H1 (cell line): ENCODE data around the gene CD63. TPM values are rescaled to one million over a fixed set of nuclear protein-coding genes. Genes with fewer than 3 reads are reported as not detected.

Source experiments
- CTCF ChIA-PET: fragments of 300-600 bp; sonication (Branson Sonifier 250); formaldehyde crosslinking; loops from one replicate; lab custom pipeline; 2021; ENCODE audit not compliant: partially characterized antibody; lab: Charles Lee
- POLR2A ChIA-PET: fragments of 300-600 bp; sonication (Branson Sonifier 250); formaldehyde crosslinking; loops from one replicate; lab custom pipeline; 2021; ENCODE audit warnings: inconsistent platforms; ENCODE audit not compliant: partially characterized antibody; lab: Charles Lee
- DNase-seq, 2 experiments: peaks; one replicate each; pipeline versions ENCODE4 v3.0.0 to v3.0.0-alpha.2; 2010 to 2022; ENCODE audit warnings: low spot score in 2 of 2, low read depth in 1 of 2, mixed read lengths in 1 of 2
- FAIRE-seq: peaks from 2 replicates; lab custom pipeline; 2011; peaks lifted over from hg19 to GRCh38; lab: Jason Lieb, UNC
- H2AFZ ChIP-seq: 2 replicates; pipeline ENCODE4 v1.8.1; 2012; ENCODE audit warnings: low read length, inconsistent platforms
- H2AK5ac ChIP-seq: 2 replicates; pipeline ENCODE4 v1.6.1; 2013; ENCODE audit warnings: low read depth, low read length
- H2BK120ac ChIP-seq: replicated peaks from 2 replicates; pipeline ENCODE3; 2013; ENCODE audit warnings: low read depth, low read length, inconsistent platforms
- H2BK12ac ChIP-seq: 2 replicates; pipeline ENCODE4 v1.6.1; 2013; ENCODE audit warnings: low read depth, low read length
- H2BK15ac ChIP-seq: 2 replicates; pipeline ENCODE4 v1.6.1; 2013; ENCODE audit warnings: low read length
- H2BK20ac ChIP-seq: 2 replicates; pipeline ENCODE4 v1.6.1; 2013; ENCODE audit warnings: low read length
- H2BK5ac ChIP-seq: 2 replicates; pipeline ENCODE4 v1.6.1; 2013; ENCODE audit warnings: low read depth, low read length
- H3K14ac ChIP-seq: 2 replicates; pipeline ENCODE4 v1.6.1; 2013; ENCODE audit warnings: inconsistent platforms; ENCODE audit not compliant: insufficient read length
- H3K18ac ChIP-seq: 2 replicates; pipeline ENCODE4 v1.6.1; 2013; ENCODE audit warnings: low read length; ENCODE audit errors: extremely low read depth
- H3K23ac ChIP-seq: 2 replicates; pipeline ENCODE4 v1.6.1; 2013; ENCODE audit warnings: inconsistent platforms; ENCODE audit not compliant: insufficient read length
- H3K23me2 ChIP-seq: 2 replicates; pipeline ENCODE4 v1.6.1; 2013; ENCODE audit warnings: low read depth, low read length
- H3K27ac ChIP-seq: 2 replicates; pipeline ENCODE4 v1.6.1; 2011; ENCODE audit warnings: low read depth, low read length, inconsistent platforms
- H3K27me3 ChIP-seq, 4 experiments: replicated peaks in 1 of 4; 1 replicate in 1 of 4; 2 replicates in 3 of 4; pipeline versions ENCODE4 v1.6.1 to v1.8.1; 2011 to 2013; ENCODE audit warnings: low read length in 3 of 4, mild to moderate bottlenecking in 3 of 4, inconsistent platforms in 2 of 4, mixed read lengths in 2 of 4, moderate library complexity in 1 of 4; ENCODE audit not compliant: control insufficient read depth in 3 of 4, insufficient read depth in 3 of 4; ENCODE audit errors: extremely low read depth in 1 of 4
- H3K36me3 ChIP-seq, 4 experiments: 2 replicates each; pipeline versions ENCODE4 v1.6.1 to v1.8.1; 2011 to 2013; ENCODE audit warnings: mild to moderate bottlenecking in 4 of 4, low read length in 3 of 4, moderate library complexity in 2 of 4, control low read depth in 1 of 4, inconsistent platforms in 1 of 4; ENCODE audit not compliant: insufficient read depth in 4 of 4, control insufficient read depth in 2 of 4
- H3K4ac ChIP-seq: replicated peaks from 2 replicates; pipeline ENCODE3; 2013; ENCODE audit warnings: low read length, low read depth, mixed read lengths, inconsistent platforms; ENCODE audit not compliant: insufficient read length
- H3K4me1 ChIP-seq, 4 experiments: replicated peaks in 1 of 4; 1 replicate in 1 of 4; 2 replicates in 3 of 4; pipeline versions ENCODE4 v1.6.1 to v1.8.1; 2011 to 2013; ENCODE audit warnings: low read length in 3 of 4, inconsistent platforms in 2 of 4, mixed read lengths in 1 of 4; ENCODE audit not compliant: insufficient read depth in 4 of 4, control insufficient read depth in 3 of 4
- H3K4me2 ChIP-seq, 2 experiments: 2 replicates each; pipeline versions ENCODE4 v1.6.1 to v1.8.1; 2011 to 2013; ENCODE audit warnings: low read depth in 2 of 2, low read length in 2 of 2, control low read depth in 1 of 2, inconsistent platforms in 1 of 2, mild to moderate bottlenecking in 1 of 2; ENCODE audit not compliant: insufficient read depth in 1 of 2
- H3K4me3 ChIP-seq, 4 experiments: fragments of 200-600, 300-600 bp in 1 of 4; sonication (generic), shearing (Covaris generic), sonication (Bioruptor Twin) in 1 of 4; 2 replicates each; pipeline versions ENCODE4 v1.5.1 to v1.8.1; 2011 to 2016; ENCODE audit warnings: low read length in 4 of 4, low read depth in 3 of 4, control low read depth in 2 of 4, inconsistent platforms in 2 of 4, mild to moderate bottlenecking in 2 of 4, mixed read lengths in 1 of 4, moderate library complexity in 1 of 4; ENCODE audit not compliant: insufficient read depth in 2 of 4; ENCODE audit errors: extremely low read depth in 1 of 4
- H3K56ac ChIP-seq: replicated peaks from 2 replicates; pipeline ENCODE3; 2013; ENCODE audit warnings: low read depth, mild to moderate bottlenecking, mixed read lengths, low read length, inconsistent platforms; ENCODE audit not compliant: insufficient read length
- H3K79me1 ChIP-seq: 2 replicates; pipeline ENCODE4 v1.6.1; 2013; ENCODE audit warnings: low read depth, low read length, control low read depth
- H3K79me2 ChIP-seq, 2 experiments: 2 replicates each; pipeline versions ENCODE4 v1.6.1 to v1.8.1; 2012 to 2013; ENCODE audit warnings: low read length in 2 of 2, mild to moderate bottlenecking in 2 of 2, inconsistent platforms in 1 of 2; ENCODE audit not compliant: insufficient read depth in 2 of 2, control insufficient read depth in 1 of 2
- H3K9ac ChIP-seq, 4 experiments: replicated peaks in 1 of 4; 1 replicate in 1 of 4; 2 replicates in 3 of 4; pipeline versions ENCODE4 v1.6.1 to v1.8.1; 2011 to 2013; ENCODE audit warnings: low read depth in 3 of 4, low read length in 3 of 4, control low read depth in 2 of 4, mild to moderate bottlenecking in 2 of 4, moderate library complexity in 2 of 4, inconsistent platforms in 1 of 4; ENCODE audit errors: extremely low read depth in 1 of 4
- H3K9me3 ChIP-seq, 2 experiments: 2 replicates each; pipeline versions ENCODE4 v1.6.1 to v1.8.1; 2012 to 2013; ENCODE audit warnings: mild to moderate bottlenecking in 2 of 2, moderate library complexity in 2 of 2, control low read depth in 1 of 2, inconsistent platforms in 1 of 2, low read depth in 1 of 2, low read length in 1 of 2, mixed read lengths in 1 of 2; ENCODE audit not compliant: insufficient read depth in 2 of 2
- H4K20me1 ChIP-seq, 2 experiments: replicated peaks in 1 of 2; 2 replicates each; pipeline versions ENCODE3 to v1.8.1; 2011 to 2013; ENCODE audit warnings: inconsistent platforms in 2 of 2, low read length in 2 of 2, mild to moderate bottlenecking in 1 of 2; ENCODE audit not compliant: insufficient read depth in 2 of 2, control insufficient read depth in 1 of 2
- H4K5ac ChIP-seq: 2 replicates; pipeline ENCODE4 v1.6.1; 2013; ENCODE audit warnings: low read length, low read depth, mixed read lengths, inconsistent platforms; ENCODE audit not compliant: insufficient read length
- H4K8ac ChIP-seq: 2 replicates; pipeline ENCODE4 v1.8.0; 2013; ENCODE audit warnings: mild to moderate bottlenecking, moderate library complexity, low read length, inconsistent platforms; ENCODE audit not compliant: insufficient read depth; ENCODE audit errors: extremely low read depth
- H4K91ac ChIP-seq: replicated peaks from 2 replicates; pipeline ENCODE3; 2013; ENCODE audit warnings: low read length, mixed read lengths, inconsistent platforms; ENCODE audit not compliant: insufficient read length
- ATF3 ChIP-seq: IDR thresholded peaks from 2 replicates; pipeline ENCODE4 v1.6.1; 2011; ENCODE audit warnings: low read depth, mild to moderate bottlenecking, low read length; ENCODE audit not compliant: insufficient read depth
- CHD1 ChIP-seq: IDR thresholded peaks from 2 replicates; pipeline ENCODE4 v1.6.1; 2012; ENCODE audit warnings: low read depth, low read length, improper control_type of control experiment
- EP300 ChIP-seq, 2 experiments: IDR thresholded peaks; 1 replicate in 1 of 2; 2 replicates in 1 of 2; pipeline ENCODE4 v1.6.1; 2011 to 2012; ENCODE audit warnings: low read depth in 2 of 2, low read length in 2 of 2, mild to moderate bottlenecking in 2 of 2, borderline replicate concordance in 1 of 2, inconsistent platforms in 1 of 2, moderate library complexity in 1 of 2
- KDM5A ChIP-seq: fragments of 200-600 bp; IDR thresholded peaks from 2 replicates; pipeline ENCODE4 v1.7.1; 2012; ENCODE audit warnings: mild to moderate bottlenecking, low read length, inconsistent platforms, mixed read lengths
- MAFK ChIP-seq: IDR thresholded peaks from 2 replicates; pipeline ENCODE4 v1.6.1; 2012; ENCODE audit warnings: low read depth, mild to moderate bottlenecking, improper control_type of control experiment, low read length
- NANOG ChIP-seq: IDR thresholded peaks from 2 replicates; pipeline ENCODE4 v1.6.1; 2011; ENCODE audit warnings: low read length, low read depth, mild to moderate bottlenecking, inconsistent platforms; ENCODE audit not compliant: insufficient read depth, poor library complexity, severe bottlenecking
- RAD21 ChIP-seq, 2 experiments: IDR thresholded peaks in 1 of 2; conservative IDR thresholded peaks in 1 of 2; 2 replicates each; pipeline ENCODE4 v1.6.1; 2011; ENCODE audit warnings: low read depth in 2 of 2, low read length in 2 of 2, improper control_type of control experiment in 1 of 2, inconsistent platforms in 1 of 2, mild to moderate bottlenecking in 1 of 2, moderate library complexity in 1 of 2
- SIRT6 ChIP-seq: IDR thresholded peaks from one replicate; pipeline ENCODE4 v1.7.1; 2012; ENCODE audit warnings: low read length, inconsistent platforms
- SP1 ChIP-seq: IDR thresholded peaks from 2 replicates; pipeline ENCODE4 v1.6.1; 2011; ENCODE audit warnings: low read depth, low read length
- TAF7 ChIP-seq: optimal IDR thresholded peaks from 2 replicates; pipeline ENCODE3; 2011; ENCODE audit warnings: low read depth, mild to moderate bottlenecking, inconsistent platforms, low read length, moderate library complexity, borderline replicate concordance
- TEAD4 ChIP-seq: IDR thresholded peaks from 2 replicates; pipeline ENCODE4 v1.6.1; 2012; ENCODE audit warnings: low read depth, low read length, inconsistent platforms, mixed read lengths
- WGBS, 2 experiments: shearing (Covaris generic) in 1 of 2; methylation state at CpG; one replicate each; pipeline versions ENCODE4 v1.1.6 to v1.1.7; 2013 to 2015; ENCODE audit warnings: low lambda C conversion rate in 2 of 2, mixed read lengths in 2 of 2, inconsistent platforms in 1 of 2, low coverage in 1 of 2, missing lambda C conversion rate in 1 of 2; ENCODE audit not compliant: insufficient replicate concordance in 2 of 2, insufficient coverage in 1 of 2, insufficient read length in 1 of 2; ENCODE audit errors: extremely low coverage in 1 of 2, missing lambda C conversion rate in 1 of 2; 5-methylcytosine and 5-hydroxymethylcytosine counted together
- polyA plus RNA-seq, 7 experiments: library from polyadenylated mRNA; depleted of rRNA in 3 of 7; stranded (reverse) in 5 of 7; unstranded in 2 of 7; fragments of >200 nt in 5 of 7; fragments of 200-250 nt in 2 of 7; gene quantifications; 1 replicate in 5 of 7; 2 replicates in 1 of 7; 4 replicates in 1 of 7; pipeline versions ENCODE4 v1.2.1 to v1.2.3, GENCODE V29; 2011 to 2013; ENCODE audit warnings: missing spikeins in 2 of 7, mixed read lengths in 2 of 7
- total RNA-seq: library from RNA; stranded (reverse); fragmentation: NEBNext Ultra II Directional; extraction: Animal tissue kit (Norgen Biotek cat#: 25700); gene quantifications from 2 replicates; pipeline ENCODE4 v1.2.1, GENCODE V29; 2021

Gene CD63
- total and polyA plus RNA-seq, 2 of the 8 experiments (the other 6 are each of a cell fraction or from before 2014, with no cell fraction given), result 440 to 526 TPM

DNA sequence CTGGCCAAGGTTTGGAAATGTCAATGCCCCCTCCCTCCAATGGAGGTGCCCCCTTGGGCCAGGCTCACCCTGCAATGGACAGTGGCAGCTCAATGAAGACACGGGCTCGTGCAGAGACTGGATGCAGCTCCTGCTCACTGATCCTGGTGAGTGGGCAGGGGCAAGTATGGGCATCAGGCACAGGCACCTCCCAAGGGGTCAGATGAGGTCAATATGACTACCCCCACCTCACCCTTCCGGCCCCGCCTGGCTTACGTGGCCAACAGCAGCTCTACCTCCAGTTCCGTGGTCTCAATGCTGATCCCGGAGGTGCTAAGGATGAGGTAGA, 34.7 kb downstream of the CD63 start:
- Histone ChIP-seq H2BK5ac (no peak overlapping the region), H3K4ac (no peak overlapping the region), H2BK20ac (no peak overlapping the region), H3K4me2 (no peak overlapping the region), H3K27ac (no peak overlapping the region), H3K23ac (no peak overlapping the region), H3K14ac (no peak overlapping the region), H2BK120ac (no peak overlapping the region), H2AFZ (no peak overlapping the region), H3K9me3 (no peaks in the 10 kb centered on the region), H3K18ac (no peak overlapping the region), H3K4me3 (no peak overlapping the region), H2AK5ac (no peak overlapping the region), H4K20me1 (peaks cover 0 to 2% of the 10 kb centered on the region in 2 experiments), H3K79me1 (no peaks in the 10 kb centered on the region; the same call in 1 of the 2 replicates), H2BK12ac (no peak overlapping the region), H3K4me1 (no peaks in the 10 kb centered on the region), H3K27me3 (no peaks in the 10 kb centered on the region), H3K79me2 (no peaks in the 10 kb centered on the region), H4K5ac (no peak overlapping the region), H2BK15ac (no peak overlapping the region), H4K91ac (no peak overlapping the region), H3K36me3 (peaks cover 7 to 49% (median 15%) of the 10 kb centered on the region in 4 experiments; a peak in 7 of 8 replicates), H3K23me2 (no peaks in the 10 kb centered on the region), H4K8ac (no peak overlapping the region), H3K56ac (no peak overlapping the region), H3K9ac (no peak overlapping the region)
- POLR2A ChIA-PET, result interaction anchor here (0.8 to 1.8 kb wide), 4 partner anchors 11 to 313 kb away, joined by 3 to 8 read pairs (median 4); partner anchors contain the start of gene ITGA7
- DNase-seq, result no peak
- TF ChIP-seq SP1, result no peak
- TF ChIP-seq RAD21 (IDR thresholded peaks at IDR 0.05 in 1 of 2, conservative IDR thresholded peaks at IDR 0.05 in 1 of 2; ENCODE audit: low read depth in 2 of 2, low read length in 2 of 2), result no peak
- TF ChIP-seq TEAD4, result no peak
- TF ChIP-seq TAF7, result no peak
- no peak for TF ChIP-seq ATF3
- no peak for TF ChIP-seq KDM5A
- no peak for TF ChIP-seq EP300 (IDR thresholded peaks at IDR 0.05; ENCODE audit: borderline replicate concordance in 1 of 2, low read depth in 2 of 2, low read length in 2 of 2)
- no peak for TF ChIP-seq NANOG
- no peak for TF ChIP-seq SIRT6
- no peak for TF ChIP-seq MAFK
- no peak for TF ChIP-seq CHD1
- CTCF ChIA-PET, result interaction anchor here (0.6 to 5.9 kb wide), 5 partner anchors 11 to 49 kb away, joined by 4 to 36 read pairs (median 5); partner anchors contain the start of gene ITGA7
- FAIRE-seq, result no peak
- WGBS, 2 experiments, result 90% methylated on average over 7 of the region's 7 CpGs; no CpG with 5 or more reads in 1 of the 2 experiments
